GM12878 (cell line): ENCODE results near the gene HMGCL. TPM values are rescaled to one million over a fixed set of nuclear protein-coding genes. Genes with fewer than 3 reads are reported as not detected.

Source experiments
- ASH2L ChIP-seq: fragments of 300-600, 200-600 bp; sonication (generic); IDR thresholded peaks from 2 replicates; pipeline ENCODE4 v1.6.1; 2017; ENCODE audit warnings: low read depth, mild to moderate bottlenecking, borderline replicate concordance
- BCL3 ChIP-seq: IDR thresholded peaks from 2 replicates; pipeline ENCODE4 v1.6.1; 2011; ENCODE audit warnings: borderline replicate concordance, low read depth, mild to moderate bottlenecking, moderate library complexity, low read length; ENCODE audit not compliant: insufficient read depth, poor library complexity, severe bottlenecking
- FOXM1 ChIP-seq: IDR thresholded peaks from 2 replicates; pipeline ENCODE4 v1.6.1; 2012; ENCODE audit warnings: low read depth, mild to moderate bottlenecking, inconsistent platforms, low read length, moderate library complexity
- GATAD2B ChIP-seq: fragments of 450-650 bp; conservative IDR thresholded peaks from 2 replicates; pipeline ENCODE4 v1.6.1; 2017; ENCODE audit warnings: low read depth, mild to moderate bottlenecking, moderate library complexity
- HDAC2 ChIP-seq: fragments of 200-600 bp; sonication (generic); IDR thresholded peaks from 2 replicates; pipeline ENCODE4 v1.6.1; 2017
- IRF3 ChIP-seq: fragments of 450-650 bp; IDR thresholded peaks from 2 replicates; pipeline ENCODE4 v1.6.1; 2014; ENCODE audit warnings: mild to moderate bottlenecking
- PAX5 ChIP-seq: IDR thresholded peaks from 2 replicates; pipeline ENCODE4 v1.6.1; 2011; ENCODE audit warnings: low read depth, low read length, borderline replicate concordance
- POU2F2 ChIP-seq: IDR thresholded peaks from 3 replicates; pipeline ENCODE4 v1.6.1; 2011; ENCODE audit warnings: low read depth, mild to moderate bottlenecking, low read length, borderline replicate concordance
- RAD51 ChIP-seq: fragments of 450-650 bp; IDR thresholded peaks from 2 replicates; pipeline ENCODE4 v1.6.1; 2016; ENCODE audit warnings: moderate library complexity, mild to moderate bottlenecking, inconsistent platforms
- REST ChIP-seq: IDR thresholded peaks from 2 replicates; pipeline ENCODE4 v1.6.1; 2012; ENCODE audit warnings: mild to moderate bottlenecking, low read depth, low read length
- TCF3 ChIP-seq: IDR thresholded peaks from 2 replicates; pipeline ENCODE4 v1.6.1; 2012; ENCODE audit warnings: low read depth, mild to moderate bottlenecking, low read length, borderline replicate concordance; ENCODE audit not compliant: insufficient read depth
- polyA plus RNA-seq, 11 experiments: library from polyadenylated mRNA; depleted of rRNA in 4 of 11; unstranded in 6 of 11; stranded (reverse) in 5 of 11; fragments of >200 nt; fragmentation: Nextera tagmentation in 4 of 11; fragmentation: Illumina TruSeq in 1 of 11; extraction: Ambion mirVana in 4 of 11; extraction: Trizol in 1 of 11; gene quantifications; 1 replicate in 1 of 11; 2 replicates in 10 of 11; pipeline versions ENCODE4 v1.2.1 to v1.2.3, GENCODE V29; 2011 to 2016; ENCODE audit warnings: inconsistent platforms in 2 of 11, missing spikeins in 2 of 11, low read depth in 1 of 11
- total RNA-seq, 4 experiments: library from RNA; depleted of rRNA in 3 of 4; stranded (reverse); fragments of >200 nt in 3 of 4; fragmentation: Illumina TruSeq in 1 of 4; extraction: Trizol in 1 of 4; gene quantifications; 2 replicates each; pipeline versions ENCODE4 v1.2.1 to v1.2.3, GENCODE V29; 2013 to 2021

The HMGCL gene
- total and polyA plus RNA-seq, 10 of the 15 experiments (the other 5 are each of a cell fraction or from before 2014, with no cell fraction given) = 29.4 to 127 (median 36.4) TPM

GRCh38 chr1:23825076-23825761 is at the start of gene HMGCL (continued):
- peak; percentile 21 for TF ChIP-seq BCL3
- 0 out of 2 replicates have a peak, but pooled peaks have one; percentile 37 for TF ChIP-seq REST
- peak; percentile 66; the same call in 1 of the 2 replicates for TF ChIP-seq GATAD2B
- peak; percentile 97 for TF ChIP-seq TCF3
- peak; percentile 86; the same call in 2 of the 3 replicates for TF ChIP-seq POU2F2
- no peak for TF ChIP-seq ASH2L
- TF ChIP-seq HDAC2 = no peak
- TF ChIP-seq RAD51 = peak; percentile 84
- TF ChIP-seq IRF3 = no peak
- TF ChIP-seq FOXM1 = no peak
- peak; percentile 13; the same call in 1 of the 2 replicates for TF ChIP-seq PAX5
